Measurements from ENCODE around the gene MAP1S. TPM values are rescaled to one million over a fixed set of nuclear protein-coding genes. Genes with fewer than 3 reads are reported as not detected.

MAP1S gene
- total and polyA plus RNA-seq, 2 of the 4 experiments (the other 2 are of a cell fraction): 6.1 to 48.6 TPM

GRCh38 chr19:17775991-17776803 is 56.9 kb downstream of the MAP1S start:
- Histone ChIP-seq H3K27me3 (ENCODE audit: control insufficient read depth, insufficient read depth, low read length) (no peaks in the 10 kb centered on the region; the same call in 1 of the 2 replicates), H3K23ac (ENCODE audit: low read depth, low read length) (no peak overlapping the region), H3K4me3 (ENCODE audit: insufficient read depth, low read depth, low read length) (no peak overlapping the region), H2BK120ac (ENCODE audit: low read depth, low read length) (no peak overlapping the region), H3K4ac (ENCODE audit: low read depth, low read length) (no peak overlapping the region), H3K9ac (ENCODE audit: low read depth, low read length) (no peak overlapping the region), H4K8ac (ENCODE audit: low read depth in 2 of 2, low read length in 2 of 2) (no peak overlapping the region), H4K20me1 (ENCODE audit: insufficient read depth, low read length) (no peaks in the 10 kb centered on the region), H2AK9ac (replicated peaks; ENCODE audit: low read depth, low read length, poor library complexity) (no peak overlapping the region), H3K14ac (replicated peaks; ENCODE audit: low read depth, low read length) (no peak overlapping the region), H2BK15ac (ENCODE audit: low read depth, low read length) (no peak overlapping the region), H3K56ac (ENCODE audit: extremely low read depth, insufficient read depth, low read length) (no peak overlapping the region), H3K9me3 (ENCODE audit: control insufficient read depth, insufficient read depth, low read length) (no peaks in the 10 kb centered on the region), H4K91ac (ENCODE audit: insufficient read depth, low read depth, low read length) (no peak overlapping the region), H3K4me1 (ENCODE audit: control insufficient read depth, insufficient read depth, low read length) (no peaks in the 10 kb centered on the region), H2AFZ (replicated peaks; ENCODE audit: low read length, poor library complexity) (no peak overlapping the region), H3K27ac (ENCODE audit: insufficient read depth, low read length) (no peak overlapping the region), H3K79me1 (ENCODE audit: low read depth in 1 of 2, low read length in 2 of 2) (no peaks in the 10 kb centered on the region), H3K9me1 (ENCODE audit: insufficient read depth, low read length) (no peaks in the 10 kb centered on the region), H4K5ac (ENCODE audit: low read depth, low read length) (no peak overlapping the region), H3K18ac (ENCODE audit: low read depth, low read length) (no peak overlapping the region), H2BK20ac (ENCODE audit: low read depth, low read length) (no peak overlapping the region), H3K36me3 (ENCODE audit: control insufficient read depth, insufficient read depth, low read length) (no peaks in the 10 kb centered on the region), H3K4me2 (ENCODE audit: low read depth, low read length) (no peak overlapping the region), H2AK5ac (ENCODE audit: low read depth, low read length) (no peak overlapping the region), H2BK5ac (ENCODE audit: low read depth, low read length, poor library complexity, severe bottlenecking) (no peak overlapping the region)
- ATAC-seq (ENCODE audit: low read depth) (no peak), DNase-seq (peak; percentile 6)
- POLR2A ChIA-PET (ENCODE audit: unreplicated experiment): interaction anchor here (0.6 kb wide), 1 partner anchor 11 kb away, joined by 4 read pairs; no protein-coding TSS in a partner anchor
- no TSS peak for BruUV-seq (replicated peaks)
- CTCF ChIA-PET: no interaction called here
- in situ Hi-C loops (cut with MboI; ENCODE audit: low sequenced_read_pairs) (no loop called here), dilution Hi-C loops (cut with HindIII; ENCODE audit: low sequenced_read_pairs, unreplicated experiment) (no loop called here), intact Hi-C loops (cut with micrococcal nuclease) (loop anchor here (2.0 kb wide), 1 partner anchor 71 kb away; no protein-coding TSS in a partner anchor)
- WGBS, 2 experiments (ENCODE audit: extremely low coverage in 2 of 2, insufficient read length in 1 of 2): 70% methylated on average over 3 of the region's 27 CpGs; no CpG with 5 or more reads in 1 of the 2 experiments
- no peak for TF ChIP-seq SMC3 (IDR thresholded peaks at IDR 0.05; ENCODE audit: low read depth, low read length)
- no peak for TF ChIP-seq RFX5 (IDR thresholded peaks at IDR 0.05; ENCODE audit: low read depth, low read length)
- TF ChIP-seq MAZ (IDR thresholded peaks at IDR 0.05; ENCODE audit: borderline replicate concordance, low read depth, low read length): no peak
- TF ChIP-seq RCOR1 (IDR thresholded peaks at IDR 0.05; ENCODE audit: insufficient replicate concordance, low read length): no peak
- TF ChIP-seq MXI1 (IDR thresholded peaks at IDR 0.05; ENCODE audit: borderline replicate concordance, low read depth, low read length): no peak
- no peak for TF ChIP-seq BHLHE40 (IDR thresholded peaks at IDR 0.05; ENCODE audit: low read depth, low read length)
- no peak for TF ChIP-seq CTCF (conservative IDR thresholded peaks at IDR 0.05; ENCODE audit: low read depth, low read length)
- TF ChIP-seq RAD21 (IDR thresholded peaks at IDR 0.05; ENCODE audit: low read length): no peak
- no peak for TF ChIP-seq MAFK (IDR thresholded peaks at IDR 0.05; ENCODE audit: low read depth, low read length)
- no peak for TF ChIP-seq ELK1 (IDR thresholded peaks at IDR 0.05; ENCODE audit: borderline replicate concordance, low read depth, low read length)
- TF ChIP-seq NFE2L2 (IDR thresholded peaks at IDR 0.05; ENCODE audit: low read depth, low read length): no peak
- TF ChIP-seq FOS (IDR thresholded peaks at IDR 0.05; ENCODE audit: low read depth, low read length): no peak
- no peak for TF ChIP-seq CEBPB (IDR thresholded peaks at IDR 0.05; ENCODE audit: low read depth, low read length)
- TF ChIP-seq USF2 (IDR thresholded peaks at IDR 0.05; ENCODE audit: low read depth, low read length): no peak
- TF ChIP-seq POLR2A (IDR thresholded peaks at IDR 0.05; ENCODE audit: low read depth, low read length): no peak
